Keratinocyte (primary cell): ENCODE results near the gene ZBTB45.

Source experiments
- CTCF ChIP-seq, 3 experiments: IDR thresholded peaks in 1 of 3; conservative IDR thresholded peaks in 1 of 3; optimal IDR thresholded peaks in 1 of 3; 2 replicates in 2 of 3; 3 replicates in 1 of 3; pipeline versions ENCODE3 to v1.5.1; 2011; ENCODE audit warnings: low read length in 3 of 3, mild to moderate bottlenecking in 3 of 3, moderate library complexity in 2 of 3, control low read depth in 1 of 3, inconsistent platforms in 1 of 3; ENCODE audit not compliant: insufficient read depth in 2 of 3; ENCODE audit errors: extremely low read depth in 1 of 3
- EZH2 ChIP-seq: IDR thresholded peaks from one replicate; pipeline ENCODE4 v1.6.1; 2012; ENCODE audit warnings: inconsistent platforms, mild to moderate bottlenecking, low read length, moderate library complexity

DNA sequence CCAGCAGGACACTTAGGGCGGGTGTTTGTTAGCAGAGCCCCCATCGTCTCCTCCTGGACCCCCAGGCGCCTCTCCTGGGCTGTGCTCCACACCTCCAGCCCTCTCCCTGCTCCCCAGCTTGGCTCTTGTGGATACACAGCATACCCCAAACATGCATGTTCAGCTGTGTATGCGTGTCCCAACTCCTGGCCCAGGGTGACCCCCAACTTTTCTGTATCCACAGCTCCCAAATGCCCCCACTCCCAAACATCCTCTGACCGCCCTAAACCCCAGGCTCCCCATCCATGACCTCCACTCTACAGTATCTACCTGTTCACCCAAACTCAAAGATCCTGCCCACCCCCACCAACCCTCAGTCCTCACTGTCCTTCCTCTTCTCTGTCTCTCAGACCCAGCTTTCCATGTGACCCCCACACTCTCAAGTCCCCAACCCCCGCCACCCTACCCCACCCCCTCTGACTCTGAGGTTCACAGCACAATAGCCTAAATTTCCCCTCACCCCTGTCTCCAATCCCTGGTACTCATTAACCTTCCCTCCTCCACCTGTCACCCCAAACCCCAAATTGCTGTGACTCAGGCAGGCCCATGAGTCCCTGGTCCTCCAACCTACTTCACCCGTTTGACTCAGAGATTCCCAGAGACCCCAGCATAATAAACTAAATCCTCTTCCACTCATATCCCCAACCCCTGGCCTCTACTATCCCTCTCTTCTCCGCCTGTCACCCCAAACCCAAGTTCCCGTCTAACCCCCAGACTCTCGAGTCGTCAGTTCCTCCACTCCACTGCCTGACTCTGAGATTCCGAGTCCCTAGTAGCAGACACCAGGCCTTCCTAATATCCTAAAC is 37.8 kb upstream of the ZBTB45 start:
- TF ChIP-seq CTCF (optimal IDR thresholded peaks at IDR 0.05 in 1 of 3, IDR thresholded peaks at IDR 0.05 in 1 of 3, conservative IDR thresholded peaks at IDR 0.05 in 1 of 3; ENCODE audit: extremely low read depth in 1 of 3, insufficient read depth in 2 of 3, low read length in 3 of 3), result no peak
- TF ChIP-seq EZH2, result no peak
